ENCODE measurements around the gene CYREN. TPM values are rescaled to one million over a fixed set of nuclear protein-coding genes. Genes with fewer than 3 reads are reported as not detected.
"Not testable (repeated sequence)": the region's sequence is repeated elsewhere in the genome, so short reads cannot be mapped to it uniquely, and the experiment has no call there.

CYREN gene
- total and polyA plus RNA-seq, 4 donors: 17.8 to 31.7 (median 24.4) TPM

DNA sequence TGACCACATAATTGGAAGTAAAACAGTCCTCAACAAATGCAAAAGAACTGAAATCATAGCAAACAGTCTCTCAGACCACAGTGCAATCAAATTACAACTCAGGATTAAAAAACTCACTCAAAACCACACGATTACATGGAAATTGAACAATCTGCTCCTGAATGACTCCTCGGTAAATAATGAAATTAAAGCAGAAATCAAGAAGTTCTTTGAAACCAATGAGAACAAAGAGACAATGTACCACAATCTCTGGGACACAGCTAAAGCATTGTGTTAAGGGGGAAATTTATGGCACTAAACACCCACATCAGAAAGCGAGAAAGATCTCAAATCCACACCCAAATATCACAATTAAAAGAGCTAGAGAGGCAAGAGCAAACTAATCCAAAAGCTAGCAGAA, 45.9 kb downstream of the CYREN start:
- H3K4me3 ChIP-seq (ENCODE audit: low read length in 2 of 2); H3K27ac ChIP-seq (ENCODE audit: low read depth in 1 of 2, low read length in 2 of 2); H3K9me3 ChIP-seq (ENCODE audit: control insufficient read depth, low read length); H3K4me1 ChIP-seq (ENCODE audit: control insufficient read depth in 1 of 2, insufficient read depth in 2 of 2, low read length in 2 of 2); H3K36me3 ChIP-seq (ENCODE audit: control insufficient read depth in 1 of 2, insufficient read depth in 2 of 2, low read length in 1 of 2); H3K27me3 ChIP-seq (ENCODE audit: control insufficient read depth in 1 of 2, insufficient read depth in 2 of 2, low read length in 1 of 2); ATAC-seq (ENCODE audit: low FRiP score); DNase-seq; intact Hi-C loops (cut with DNase I): not testable (repeated sequence)
- 84 to 85% methylated on average over 3 of the region's 3 CpGs for WGBS, 2 donors

- Histone ChIP-seq H3K27me3 (ENCODE audit: control insufficient read depth in 1 of 2, insufficient read depth in 2 of 2, low read length in 1 of 2) (no peaks in the 10 kb centered on the region), H3K4me1 (ENCODE audit: control insufficient read depth in 1 of 2, insufficient read depth in 2 of 2, low read length in 2 of 2) (no peaks in the 10 kb centered on the region), H3K9me3 (ENCODE audit: control insufficient read depth, low read length) (no peaks in the 10 kb centered on the region), H3K36me3 (ENCODE audit: control insufficient read depth in 1 of 2, insufficient read depth in 2 of 2, low read length in 1 of 2) (no peaks in the 10 kb centered on the region), H3K27ac (ENCODE audit: low read depth in 1 of 2, low read length in 2 of 2) (no peak overlapping the region), H3K4me3 (ENCODE audit: low read length in 2 of 2) (no peak overlapping the region)
- DNase-seq (no peak), ATAC-seq (ENCODE audit: low FRiP score) (no peak)
- intact Hi-C loops (cut with DNase I): no loop called here
- WGBS, 2 donors: 75 to 83% methylated on average over 6 of the region's 6 CpGs
Measured at GRCh38 chr7:135121868-135122267, 48.6 kb downstream of the CYREN start.

- 86 to 97% methylated on average over 1 of the region's 1 CpG for WGBS, 2 donors
- no peak for ATAC-seq (ENCODE audit: low FRiP score)
Measured at GRCh38 chr7:135117096-135117495, 53.4 kb downstream of the CYREN start.

More at GRCh38 chr7:135117096-135117495, 53.4 kb downstream of the CYREN start:
- Histone ChIP-seq H3K4me1 (ENCODE audit: control insufficient read depth in 1 of 2, insufficient read depth in 2 of 2, low read length in 2 of 2) (no peaks in the 10 kb centered on the region), H3K36me3 (ENCODE audit: control insufficient read depth in 1 of 2, insufficient read depth in 2 of 2, low read length in 1 of 2) (no peaks in the 10 kb centered on the region), H3K4me3 (ENCODE audit: low read length in 2 of 2) (no peak overlapping the region), H3K27ac (ENCODE audit: low read depth in 1 of 2, low read length in 2 of 2) (no peak overlapping the region), H3K27me3 (ENCODE audit: control insufficient read depth in 1 of 2, insufficient read depth in 2 of 2, low read length in 1 of 2) (no peaks in the 10 kb centered on the region), H3K9me3 (ENCODE audit: control insufficient read depth, low read length) (no peaks in the 10 kb centered on the region)
- no peak for DNase-seq
- intact Hi-C loops (cut with DNase I): no loop called here

Small RNA genes lying within 50 kb of the gene (microRNA-seq; reads per million reads assigned to microRNA genes)
- 0.99 to 1.2 reads per million in 2 donors for gene MIR6509

Other genes with a start within 250 kb of the CYREN start
- 1 to 10 TPM; 2.5 to 8.8 TPM for gene AGBL3, start 184.2 kb downstream of the CYREN start, total RNA-seq
- gene AGBL3, start 184.2 kb downstream of the CYREN start, polyA plus RNA-seq: 1 to 10 TPM; 2.6 to 3.7 TPM
- gene TMEM140, start 22.6 kb downstream of the CYREN start, total RNA-seq: 10 to 100 TPM; 12.0 to 32.4 TPM
- 10 to 100 TPM; 10.9 to 21.1 TPM for gene TMEM140, start 22.6 kb downstream of the CYREN start, polyA plus RNA-seq
- 10 to 100 TPM; 16.6 to 41.4 TPM for gene WDR91, start 40.8 kb upstream of the CYREN start, total RNA-seq
- gene WDR91, start 40.8 kb upstream of the CYREN start, polyA plus RNA-seq: 10 to 100 TPM; 12.6 to 37.8 TPM
- gene STRA8, start 63.1 kb upstream of the CYREN start, total RNA-seq: not detected
- not detected for gene STRA8, start 63.1 kb upstream of the CYREN start, polyA plus RNA-seq

Measured in aorta (tissue), 5 donors.